Fibroblast of lung (primary cell): ENCODE measurements around the gene NHLH2.

Experiments
- CTCF ChIP-seq, 2 donors: IDR thresholded peaks in 1 of 2; conservative IDR thresholded peaks in 1 of 2; 1 replicate in 1 of 2; 2 replicates in 1 of 2; pipeline ENCODE4 v1.5.1; 2011 to 2012; ENCODE audit warnings: low read length in 2 of 2, control low read depth in 1 of 2, inconsistent platforms in 1 of 2, low read depth in 1 of 2, mild to moderate bottlenecking in 1 of 2
- EZH2 ChIP-seq: IDR thresholded peaks from 2 replicates; pipeline ENCODE4 v1.5.1; 2012; ENCODE audit warnings: low read length, control low read depth, mild to moderate bottlenecking; ENCODE audit errors: missing control alignments

GRCh38 chr1:115867216-115867615 is 26.3 kb upstream of the NHLH2 start:
- TF ChIP-seq CTCF (conservative IDR thresholded peaks at IDR 0.05 in 1 of 2, IDR thresholded peaks at IDR 0.05 in 1 of 2; ENCODE audit: low read depth in 1 of 2, low read length in 2 of 2) (no peak), EZH2 (no peak)
